Lung (tissue), 12 donors: ENCODE measurements around the gene LRRC71. TPM values are rescaled to one million over a fixed set of nuclear protein-coding genes. Genes with fewer than 3 reads are reported as not detected.

Source experiments
- ATAC-seq: fragments of 200-7000 bp; cut with Tn5 transposase; one replicate; pipeline ENCODE4 v1.9.1; 2020; ENCODE audit warnings: moderate number of reproducible peaks; ENCODE audit not compliant: insufficient read depth, low FRiP score
- DNase-seq, 3 donors: peaks; one replicate each; pipeline ENCODE4 v3.0.0-alpha.2; 2013 to 2017
- H3K27ac ChIP-seq, 2 donors: one replicate each; pipeline ENCODE4 v1.5.1; 2013; ENCODE audit warnings: mild to moderate bottlenecking in 2 of 2, moderate library complexity in 2 of 2, control low read depth in 1 of 2, inconsistent platforms in 1 of 2, low read depth in 1 of 2, low read length in 1 of 2
- H3K27me3 ChIP-seq, 3 donors: one replicate each; pipeline ENCODE4 v1.5.1; 2013; ENCODE audit warnings: low read length in 2 of 3; ENCODE audit not compliant: control insufficient read depth in 3 of 3, insufficient read depth in 3 of 3
- H3K36me3 ChIP-seq, 4 donors: one replicate each; pipeline ENCODE4 v1.5.1; 2013; ENCODE audit warnings: low read length in 4 of 4, mild to moderate bottlenecking in 1 of 4, moderate library complexity in 1 of 4; ENCODE audit not compliant: control insufficient read depth in 4 of 4, insufficient read depth in 4 of 4
- H3K4me1 ChIP-seq, 5 donors: one replicate each; pipeline ENCODE4 v1.5.1; 2013; ENCODE audit warnings: low read length in 5 of 5, mild to moderate bottlenecking in 2 of 5, moderate library complexity in 1 of 5; ENCODE audit not compliant: control insufficient read depth in 5 of 5, insufficient read depth in 5 of 5
- H3K4me3 ChIP-seq: one replicate; pipeline ENCODE4 v1.5.1; 2013; ENCODE audit warnings: mild to moderate bottlenecking, control low read depth, moderate library complexity
- H3K9ac ChIP-seq, 2 donors: one replicate each; pipeline ENCODE4 v1.5.1; 2013; ENCODE audit warnings: low read length in 2 of 2, control low read depth in 1 of 2; ENCODE audit not compliant: insufficient read depth in 1 of 2
- H3K9me3 ChIP-seq, 4 donors: one replicate each; pipeline ENCODE4 v1.5.1; 2013; ENCODE audit warnings: low read length in 3 of 4, mild to moderate bottlenecking in 1 of 4, moderate library complexity in 1 of 4; ENCODE audit not compliant: control insufficient read depth in 4 of 4, insufficient read depth in 3 of 4
- CTCF ChIP-seq: IDR thresholded peaks from 2 replicates; pipeline ENCODE4 v1.5.1; 2012; ENCODE audit warnings: mild to moderate bottlenecking; ENCODE audit errors: control extremely low read depth, extremely low read depth
- WGBS, 2 donors: extraction: QIAGEN DNeasy Blood & Tissue Kit; methylation state at CpG; one replicate each; pipeline ENCODE4 v1.1.7; 2013; 5-methylcytosine and 5-hydroxymethylcytosine counted together
- polyA plus RNA-seq, 2 donors: library from polyadenylated mRNA; stranded (reverse); fragments of 200-250 nt; gene quantifications; one replicate each; pipeline ENCODE4 v1.2.1, GENCODE V29; 2013
- total RNA-seq, 2 donors: library from RNA; depleted of rRNA in 1 of 2; stranded (reverse); fragments of >200 nt in 1 of 2; gene quantifications; one replicate each; pipeline ENCODE4 v1.2.1, GENCODE V29; 2014 to 2021
- donor health status: control.
- donor health status: control.
- donor health status: Bipolar disorder and iron deficiency.
- donor health status: healthy.
- donor health status: DM: yes; HTN: yes; CAD: no.

The LRRC71 gene
- total and polyA plus RNA-seq, 4 donors, result 3.4 to 17.2 (median 4.2) TPM

- no peaks in the 10 kb centered on the region for H3K4me1 ChIP-seq
- TF ChIP-seq CTCF, result no peak
- H3K9me3 ChIP-seq, result no peaks in the 10 kb centered on the region
- peaks cover 37 to 65% (median 59%) of the 10 kb centered on the region in 4 donors for H3K36me3 ChIP-seq
- 95 to 96% methylated on average over 9 of the region's 9 CpGs for WGBS, 2 donors
- no peak overlapping the region for H3K9ac ChIP-seq
- no peak for DNase-seq
- no peaks in the 10 kb centered on the region for H3K27me3 ChIP-seq
- H3K4me3 ChIP-seq, result no peak overlapping the region
- no peak overlapping the region for H3K27ac ChIP-seq
- no peak for ATAC-seq
Observed at GRCh38 chr1:156947127-156947526, 26.7 kb downstream of the LRRC71 start.

GRCh38 chr1:156947818-156948525 is 27.5 kb downstream of the LRRC71 start:
- Histone ChIP-seq H3K4me1 (no peaks in the 10 kb centered on the region), H3K9me3 (no peaks in the 10 kb centered on the region), H3K4me3 (no peak overlapping the region), H3K27me3 (no peaks in the 10 kb centered on the region), H3K27ac (no peak overlapping the region), H3K36me3 (peaks cover 37 to 67% (median 60%) of the 10 kb centered on the region in 4 donors), H3K9ac (no peak overlapping the region)
- DNase-seq (no peak), ATAC-seq (no peak)
- WGBS, 2 donors, result 95 to 96% methylated on average over 17 of the region's 17 CpGs
- TF ChIP-seq CTCF, result no peak

- ATAC-seq (no peak), DNase-seq (no peak)
- 86 to 90% methylated on average over 4 of the region's 4 CpGs for WGBS, 2 donors
- Histone ChIP-seq H3K27ac (no peak overlapping the region), H3K9me3 (no peaks in the 10 kb centered on the region), H3K27me3 (no peaks in the 10 kb centered on the region), H3K4me1 (no peaks in the 10 kb centered on the region), H3K4me3 (no peak overlapping the region), H3K36me3 (peaks cover 37 to 64% (median 57%) of the 10 kb centered on the region in 4 donors), H3K9ac (no peak overlapping the region)
- TF ChIP-seq CTCF, result no peak
Observed at GRCh38 chr1:156948708-156949107, 28.3 kb downstream of the LRRC71 start.

GRCh38 chr1:156949127-156949526 is 28.7 kb downstream of the LRRC71 start:
- TF ChIP-seq CTCF, result no peak
- H3K9me3 ChIP-seq, result no peaks in the 10 kb centered on the region
- H3K4me3 ChIP-seq, result no peak overlapping the region
- H3K36me3 ChIP-seq, result peaks cover 37 to 61% (median 52%) of the 10 kb centered on the region in 4 donors
- no peaks in the 10 kb centered on the region for H3K27me3 ChIP-seq
- no peak for ATAC-seq
- DNase-seq, result no peak
- 95 to 96% methylated on average over 5 of the region's 5 CpGs for WGBS, 2 donors
- H3K9ac ChIP-seq, result no peak overlapping the region
- no peak overlapping the region for H3K27ac ChIP-seq
- no peaks in the 10 kb centered on the region for H3K4me1 ChIP-seq
